Skeletal muscle cell (primary cell): ENCODE results near the gene PLD5.
"Not testable (repeated sequence)": the region's sequence is repeated elsewhere in the genome, so short reads cannot be mapped to it uniquely, and the experiment has no call there.

ENCODE experiments used
- DNase-seq: peaks from one replicate; pipeline ENCODE4 v3.0.0-alpha.2; 2010; ENCODE audit warnings: low read depth
- H3K4me3 ChIP-seq: 2 replicates; pipeline ENCODE4 v1.5.1; 2011; ENCODE audit warnings: low read depth, mild to moderate bottlenecking, control low read depth, low read length, moderate library complexity

The PLD5 gene

GRCh38 chr1:242515555-242515954, 8.9 kb downstream of the PLD5 start:
- DNase-seq: no peak
- H3K4me3 ChIP-seq: no peak overlapping the region

GRCh38 chr1:242506724-242507123, 17.8 kb downstream of the PLD5 start:
- no peak for DNase-seq
- H3K4me3 ChIP-seq: no peak overlapping the region

- DNase-seq: no peak
- no peak overlapping the region for H3K4me3 ChIP-seq
Measured at GRCh38 chr1:242489545-242489944, 35.0 kb downstream of the PLD5 start.

GRCh38 chr1:242477944-242478343, 46.6 kb downstream of the PLD5 start:
- DNase-seq: no peak
- H3K4me3 ChIP-seq: no peak overlapping the region

GRCh38 chr1:242470774-242471173, 53.7 kb downstream of the PLD5 start:
- DNase-seq: no peak
- no peak overlapping the region for H3K4me3 ChIP-seq

GRCh38 chr1:242468784-242469183, 55.7 kb downstream of the PLD5 start:
- no peak for DNase-seq

GRCh38 chr1:242467556-242468145, 56.8 kb downstream of the PLD5 start:
- peak; percentile 7 for DNase-seq
- no peak overlapping the region for H3K4me3 ChIP-seq

More at GRCh38 chr1:242468784-242469183, 55.7 kb downstream of the PLD5 start:
- no peak overlapping the region for H3K4me3 ChIP-seq

- DNase-seq: no peak
- H3K4me3 ChIP-seq: no peak overlapping the region
Measured at GRCh38 chr1:242462867-242463266, 61.6 kb downstream of the PLD5 start.

GRCh38 chr1:242459740-242460139, 64.8 kb downstream of the PLD5 start:
- H3K4me3 ChIP-seq, DNase-seq: not testable (repeated sequence)

- H3K4me3 ChIP-seq: no peak overlapping the region
- DNase-seq: no peak
Measured at GRCh38 chr1:242456726-242457269, 67.7 kb downstream of the PLD5 start.

- DNase-seq: no peak
- H3K4me3 ChIP-seq: no peak overlapping the region
Measured at GRCh38 chr1:242455052-242455361, 69.5 kb downstream of the PLD5 start.

- no peak overlapping the region for H3K4me3 ChIP-seq
- peak; percentile 10 for DNase-seq
Measured at GRCh38 chr1:242454262-242455051, 70.0 kb downstream of the PLD5 start.

GRCh38 chr1:242452573-242452972, 71.9 kb downstream of the PLD5 start:
- no peak overlapping the region for H3K4me3 ChIP-seq
- no peak for DNase-seq

- H3K4me3 ChIP-seq: no peak overlapping the region
- DNase-seq: no peak
Measured at GRCh38 chr1:242449661-242450060, 74.8 kb downstream of the PLD5 start.

GRCh38 chr1:242448910-242449645, 75.4 kb downstream of the PLD5 start:
- no peak for DNase-seq
- no peak overlapping the region for H3K4me3 ChIP-seq

GRCh38 chr1:242447689-242448088, 76.8 kb downstream of the PLD5 start:
- no peak overlapping the region for H3K4me3 ChIP-seq

GRCh38 chr1:242440757-242441156, 83.7 kb downstream of the PLD5 start:
- no peak overlapping the region for H3K4me3 ChIP-seq
- no peak for DNase-seq

More at GRCh38 chr1:242447689-242448088, 76.8 kb downstream of the PLD5 start:
- DNase-seq: no peak

- H3K4me3 ChIP-seq: no peak overlapping the region
- no peak for DNase-seq
Measured at GRCh38 chr1:242435200-242435599, 89.3 kb downstream of the PLD5 start.

GRCh38 chr1:242432491-242433095, 91.9 kb downstream of the PLD5 start:
- no peak for DNase-seq

GRCh38 chr1:242431786-242432185, 92.7 kb downstream of the PLD5 start:
- DNase-seq: no peak

More at GRCh38 chr1:242432491-242433095, 91.9 kb downstream of the PLD5 start:
- H3K4me3 ChIP-seq: no peak overlapping the region

More at GRCh38 chr1:242431786-242432185, 92.7 kb downstream of the PLD5 start:
- no peak overlapping the region for H3K4me3 ChIP-seq
